ENCODE results near the gene TENM4.

Gene TENM4

DNA sequence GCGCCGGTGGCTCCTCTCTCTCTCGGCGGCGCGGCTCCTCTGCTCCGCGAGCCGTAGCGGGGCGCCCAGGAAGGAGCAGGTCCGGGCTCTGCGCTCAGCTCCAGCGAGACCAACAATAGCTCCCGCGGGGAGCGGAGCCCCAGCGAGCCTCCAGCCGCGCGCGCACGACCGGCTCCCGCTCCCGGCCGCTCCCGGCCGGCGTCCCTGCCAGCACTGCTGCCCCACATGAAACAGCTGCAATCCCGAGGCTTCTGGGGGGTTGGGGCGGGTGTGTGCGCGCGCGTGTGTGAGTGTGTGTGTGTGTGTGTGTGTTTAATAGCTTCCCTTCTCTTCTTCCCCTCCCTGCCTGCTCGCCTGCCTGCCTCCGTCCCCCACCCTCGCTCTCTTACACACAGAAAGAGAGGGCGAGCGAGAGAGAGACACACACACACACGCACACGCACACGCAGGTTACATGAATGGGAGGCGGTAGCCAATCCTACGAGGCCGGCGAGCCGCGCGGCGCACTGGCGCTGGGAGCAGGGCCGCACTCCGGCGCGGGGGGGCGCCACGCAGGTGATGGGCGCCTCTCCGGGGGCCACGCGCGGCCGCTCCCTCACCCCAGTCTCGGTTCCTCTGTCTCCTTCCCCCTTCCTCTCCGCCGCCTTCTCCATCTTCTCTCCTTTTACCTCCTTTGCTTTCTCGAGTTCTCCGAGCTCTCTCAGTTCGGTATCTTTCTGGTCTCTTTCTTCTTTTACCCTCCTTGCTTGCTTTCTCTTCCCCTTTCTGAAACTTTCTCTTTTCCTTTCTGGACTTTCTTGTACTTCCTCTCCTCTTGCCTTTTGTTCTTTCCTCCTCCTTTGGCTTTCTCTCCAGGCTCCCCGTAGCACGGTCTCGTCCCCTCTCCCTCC is at the start of gene TENM4:
Gene TENM4 (minus strand): TSS at position 460 of the 890 bp plus-strand sequence. CDS start 371,086 bp downstream, outside the sequence.
- DNase-seq = no peak

DNA sequence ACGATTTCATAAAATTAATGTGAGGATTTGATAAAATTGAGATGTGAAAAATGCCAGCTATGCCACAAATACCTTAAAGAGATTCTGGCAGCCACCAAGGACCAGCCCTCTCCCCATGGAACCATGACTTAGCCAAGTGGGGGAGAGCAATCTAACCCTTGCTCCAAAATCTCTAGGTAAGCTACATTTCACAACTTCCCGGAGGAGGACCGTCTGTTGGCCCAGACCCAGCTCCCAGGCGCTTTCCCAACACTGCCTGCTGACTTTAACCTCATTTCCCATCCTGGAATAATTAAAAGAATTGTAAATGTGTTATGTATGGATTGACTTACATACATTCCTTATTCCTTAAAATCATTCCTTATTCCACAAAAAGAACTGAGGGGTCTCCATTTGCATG is 47.5 kb upstream of the TENM4 start:
- no peak for DNase-seq

DNA sequence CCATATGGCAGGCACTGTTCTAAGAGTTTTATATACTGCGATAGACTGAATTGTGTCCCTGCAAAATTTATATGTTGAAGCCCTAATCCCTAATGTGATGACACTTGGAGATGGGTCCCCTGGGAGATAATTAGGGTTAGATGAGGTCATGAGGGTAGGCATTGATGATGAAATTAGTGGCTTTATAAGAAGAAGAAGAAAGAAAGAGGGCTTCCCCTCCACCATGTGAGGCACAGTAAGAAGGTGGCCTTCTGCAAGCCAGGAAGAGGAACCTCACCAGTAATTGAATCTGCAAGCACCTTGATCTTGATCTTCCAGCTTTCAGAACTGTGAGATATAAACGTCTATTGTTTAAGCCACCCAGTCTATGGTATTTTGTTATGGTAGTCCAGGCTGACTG is 46.6 kb upstream of the TENM4 start:
- no peak for DNase-seq

DNA sequence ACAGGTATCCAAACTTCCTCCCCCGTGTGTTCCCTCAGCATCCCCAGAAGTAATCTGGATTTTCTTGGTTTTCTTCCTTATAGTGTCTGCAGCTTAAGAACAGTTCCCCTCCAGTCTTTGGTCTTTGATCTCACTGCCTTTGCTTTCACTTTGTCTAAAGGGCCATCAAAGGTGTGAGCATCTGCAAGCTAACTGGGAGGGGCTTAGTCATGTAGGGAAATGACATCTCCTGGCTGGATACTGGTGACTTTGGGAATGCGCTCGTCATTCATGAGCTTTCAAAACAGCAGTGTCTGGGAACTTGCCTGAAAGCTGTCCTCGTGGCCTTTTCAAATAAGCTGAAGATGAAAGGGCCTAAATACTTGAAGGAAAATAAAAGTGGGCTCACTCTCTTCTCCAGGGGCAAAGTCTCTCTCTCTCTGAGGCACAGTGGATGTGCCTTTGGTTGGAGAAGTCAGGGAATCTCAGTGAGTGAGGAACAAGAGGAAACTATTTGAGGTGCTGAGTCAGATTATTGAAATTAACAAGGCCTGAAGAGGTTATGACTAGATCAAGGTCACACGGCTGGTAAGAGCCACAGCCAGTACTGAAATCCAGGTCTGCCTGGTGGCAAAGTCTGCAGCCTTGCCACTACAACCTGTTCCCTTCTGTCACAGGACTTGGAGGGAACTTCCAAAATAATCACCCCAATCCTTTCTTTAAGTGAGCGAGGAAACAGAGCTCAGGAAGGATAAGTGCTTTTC is 45.6 kb upstream of the TENM4 start:
- no peak for DNase-seq

DNA sequence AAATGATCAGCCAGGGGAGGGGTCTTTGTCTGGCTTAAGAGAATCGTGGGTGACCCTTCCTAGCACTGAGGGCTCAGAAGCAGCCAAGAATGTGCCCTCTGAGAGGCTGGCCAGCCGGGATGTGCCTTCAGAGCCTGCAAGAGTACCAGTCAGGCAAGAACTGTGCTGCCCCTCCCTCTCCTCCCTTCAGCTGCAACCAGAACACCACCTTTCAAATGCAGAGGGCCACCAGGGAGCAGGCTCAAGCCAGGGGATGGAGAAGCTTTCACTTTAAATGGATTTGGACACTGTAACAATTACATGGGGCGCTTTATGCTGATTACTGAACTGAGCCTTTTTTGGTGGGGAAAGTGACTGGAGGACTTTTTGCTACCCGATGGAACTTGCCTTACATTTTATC is 44.9 kb upstream of the TENM4 start:
- no peak for DNase-seq

DNA sequence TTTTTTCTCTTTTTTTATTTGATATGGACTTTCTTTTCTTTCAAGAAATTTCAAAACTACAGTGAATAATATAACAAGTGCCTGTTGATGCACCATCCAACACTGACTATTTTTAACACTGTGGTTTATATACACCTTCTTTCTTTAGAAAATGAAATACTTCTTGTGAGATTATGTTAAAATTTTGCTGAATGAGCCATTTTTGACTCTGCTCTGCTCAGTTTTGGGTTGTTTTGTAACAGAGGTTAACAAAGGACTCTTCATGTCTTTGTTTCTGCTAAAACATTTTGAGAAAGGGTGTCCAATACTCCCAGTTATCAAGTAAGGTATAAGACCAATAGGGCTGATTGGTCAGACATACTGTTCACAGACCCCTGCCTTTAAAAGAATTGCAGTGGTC is 44.0 kb upstream of the TENM4 start:
- no peak for DNase-seq

DNA sequence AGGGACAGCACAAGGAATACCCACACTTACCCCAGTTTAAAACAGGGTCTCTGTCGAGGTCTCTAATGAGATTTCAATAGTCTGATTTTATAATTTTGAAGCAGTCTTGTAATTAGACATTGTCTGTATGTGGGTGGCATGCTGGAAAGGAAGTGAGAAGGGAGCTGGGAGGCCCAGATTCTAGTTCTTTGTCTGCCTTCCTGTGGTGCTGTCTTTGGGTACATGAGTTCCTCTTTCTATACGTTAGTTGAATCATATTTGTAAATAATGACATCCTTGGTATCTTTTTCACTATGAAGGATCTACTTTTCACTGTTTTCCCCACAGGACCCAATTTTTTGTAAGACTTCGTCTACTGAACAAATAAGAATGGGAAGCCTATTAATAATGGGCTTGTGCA is 42.0 kb upstream of the TENM4 start:
- DNase-seq = no peak

DNA sequence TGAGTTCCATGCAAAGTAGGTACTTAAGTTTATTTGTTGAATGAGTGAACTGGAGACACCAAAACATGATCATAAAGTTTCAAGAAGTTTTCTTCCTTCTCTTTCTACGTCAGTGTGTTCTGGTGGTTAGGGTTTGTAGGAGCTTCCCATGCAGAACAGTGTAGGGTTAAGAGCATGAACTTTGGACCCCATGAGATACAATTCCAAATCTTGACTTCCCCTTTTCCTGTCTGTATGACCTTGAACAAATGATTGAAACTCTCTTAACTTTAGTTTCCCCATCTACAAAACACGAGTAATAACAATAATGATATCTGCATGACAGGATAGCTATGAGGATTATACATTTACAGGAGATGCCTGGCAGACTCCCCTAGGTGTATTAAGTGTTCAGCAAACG is 41.0 kb upstream of the TENM4 start:
- no peak for DNase-seq

DNA sequence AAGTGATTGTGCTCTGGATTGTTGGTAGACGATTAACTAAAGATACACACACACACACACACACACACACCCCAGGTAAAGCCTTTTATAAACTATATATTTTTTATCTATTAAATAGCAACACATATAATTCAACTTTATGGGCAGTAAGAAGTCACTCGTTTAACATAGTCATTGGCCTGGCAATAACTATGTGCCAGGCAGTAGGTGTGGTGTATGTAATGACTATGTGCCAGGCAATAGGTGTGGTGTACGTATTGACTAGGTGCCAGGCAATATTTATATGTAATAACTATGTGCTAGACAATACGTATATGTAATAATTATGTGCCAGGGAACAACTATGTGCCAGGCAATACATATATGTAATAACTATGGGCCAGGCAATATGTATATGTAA is 40.0 kb upstream of the TENM4 start:
- DNase-seq = no peak

DNA sequence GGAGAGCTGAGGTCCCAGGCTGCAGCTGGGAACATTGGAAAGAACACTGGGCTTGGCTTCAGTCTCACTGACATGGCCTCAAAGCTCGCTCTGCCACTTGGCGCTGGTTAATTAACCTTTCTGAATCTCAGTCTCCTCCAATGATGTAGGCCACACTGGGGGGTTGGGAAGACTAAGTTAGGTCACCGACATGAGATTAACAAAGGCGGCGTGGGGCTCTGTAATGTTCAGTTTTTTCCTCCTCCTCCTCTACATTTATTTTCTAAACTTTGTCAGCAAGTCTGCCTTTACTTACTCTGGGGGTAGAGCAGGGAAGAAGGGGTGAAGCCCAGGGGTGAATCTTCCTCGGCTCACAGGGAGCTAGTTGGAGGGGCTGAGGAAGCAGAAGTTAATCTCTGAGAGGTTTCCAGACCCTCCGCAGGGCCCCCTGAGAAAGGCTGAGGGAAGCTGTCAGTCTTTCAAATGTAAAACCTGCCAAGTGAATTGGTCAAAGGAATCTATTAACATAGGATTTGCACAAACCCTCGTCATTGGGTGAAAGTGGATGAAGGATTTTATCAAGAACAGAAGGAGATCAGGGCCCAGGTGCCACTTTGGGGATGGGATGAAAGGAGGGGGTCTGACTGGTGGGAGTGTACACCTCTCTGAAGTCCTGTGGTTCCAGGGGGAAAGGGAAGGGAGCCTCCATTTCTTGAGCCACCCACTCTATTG is 32.1 kb upstream of the TENM4 start:
- DNase-seq = no peak

DNA sequence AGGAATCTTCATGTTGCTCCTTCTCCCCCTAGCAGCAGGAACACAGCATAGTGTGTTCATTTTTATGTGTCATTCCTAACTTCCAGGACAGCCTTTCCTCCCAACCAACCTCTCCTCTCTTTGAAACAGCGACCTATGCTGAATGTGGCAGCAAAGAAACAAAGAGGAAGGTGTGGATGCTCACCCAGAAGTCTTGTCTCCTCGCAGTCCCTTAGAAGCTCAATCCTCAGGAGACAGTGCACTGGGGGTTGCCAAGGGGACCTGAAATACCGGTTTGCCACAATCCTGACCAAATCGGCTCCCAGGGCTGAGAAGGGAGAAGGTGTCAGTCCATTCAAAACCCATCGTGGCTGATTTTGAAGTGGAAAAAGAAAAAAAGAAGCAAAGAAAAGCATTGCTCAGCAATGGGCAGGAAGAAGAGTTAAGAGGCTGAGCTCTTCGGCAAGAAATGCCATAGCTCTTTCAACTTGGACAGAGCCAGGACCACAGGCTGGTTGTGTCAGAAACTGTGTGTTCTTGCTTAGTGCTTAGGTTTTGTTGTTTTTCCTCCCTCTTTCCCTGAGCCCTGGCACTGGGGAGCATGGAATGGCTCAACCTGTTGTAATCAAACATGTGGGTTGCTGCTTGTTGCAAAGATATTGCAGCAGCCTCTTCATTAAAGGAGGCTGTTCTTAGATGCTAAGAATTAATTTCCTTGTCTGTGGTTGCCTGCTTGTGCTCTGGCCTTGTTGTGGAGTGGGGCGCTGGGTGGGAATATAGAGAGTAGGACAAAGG is 30.4 kb upstream of the TENM4 start:
- no peak for DNase-seq

DNA sequence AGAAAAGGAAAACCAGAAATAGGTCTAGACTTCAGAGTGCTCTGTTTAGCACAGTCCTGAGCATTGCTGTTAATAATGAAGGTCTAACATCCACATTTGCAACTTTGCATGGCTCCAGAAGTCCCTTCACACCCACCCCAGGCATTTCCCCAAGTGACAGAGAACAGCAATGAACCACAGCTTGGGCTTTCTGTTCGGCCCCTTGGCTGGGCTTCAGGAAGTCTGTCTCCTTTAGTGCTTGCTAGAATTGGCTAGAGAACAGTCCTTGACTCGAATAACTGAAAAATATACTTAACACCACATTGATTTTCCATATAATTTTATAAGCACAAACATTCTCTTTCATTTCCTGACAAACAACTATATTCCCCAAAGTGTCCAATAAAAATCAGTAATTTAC is 29.3 kb upstream of the TENM4 start:
- no peak for DNase-seq

DNA sequence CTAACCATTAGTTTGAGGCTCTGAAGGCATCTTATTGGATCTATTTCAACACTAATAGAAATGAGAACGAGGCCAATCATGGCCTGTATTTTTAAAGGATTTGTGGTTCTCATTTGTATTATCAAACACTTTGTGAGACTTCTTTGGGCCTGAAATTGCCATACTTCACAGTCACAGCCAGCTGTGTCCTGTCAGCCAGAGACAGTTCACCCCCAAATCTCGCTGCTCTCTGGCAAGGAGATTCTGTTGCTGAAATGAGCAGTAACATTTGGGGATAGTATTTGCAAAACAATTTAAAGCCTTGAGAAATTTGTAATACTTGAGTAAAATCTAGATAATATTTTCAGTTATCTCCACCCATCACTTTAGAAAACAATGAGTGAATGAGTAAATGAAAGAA is 26.9 kb upstream of the TENM4 start:
- DNase-seq = no peak

DNA sequence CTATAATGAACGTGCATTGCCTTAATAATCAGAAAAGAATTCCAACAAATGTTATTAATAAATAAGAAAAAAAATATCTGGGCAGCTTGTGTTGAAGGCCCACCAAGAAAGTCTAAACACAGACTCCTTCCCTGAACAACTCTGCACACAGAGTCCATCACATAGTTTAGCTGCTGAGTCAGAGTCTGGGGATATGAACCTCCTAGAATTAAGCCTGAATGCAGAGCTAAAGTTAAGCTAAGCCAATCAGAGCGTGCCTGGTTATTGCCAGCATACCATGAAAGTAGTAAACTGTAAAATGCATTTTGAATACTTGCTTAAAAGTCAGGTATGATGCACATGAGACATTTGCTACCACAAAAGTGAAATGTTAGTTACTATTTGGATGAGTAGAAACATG is 25.6 kb upstream of the TENM4 start:
- no peak for DNase-seq

DNA sequence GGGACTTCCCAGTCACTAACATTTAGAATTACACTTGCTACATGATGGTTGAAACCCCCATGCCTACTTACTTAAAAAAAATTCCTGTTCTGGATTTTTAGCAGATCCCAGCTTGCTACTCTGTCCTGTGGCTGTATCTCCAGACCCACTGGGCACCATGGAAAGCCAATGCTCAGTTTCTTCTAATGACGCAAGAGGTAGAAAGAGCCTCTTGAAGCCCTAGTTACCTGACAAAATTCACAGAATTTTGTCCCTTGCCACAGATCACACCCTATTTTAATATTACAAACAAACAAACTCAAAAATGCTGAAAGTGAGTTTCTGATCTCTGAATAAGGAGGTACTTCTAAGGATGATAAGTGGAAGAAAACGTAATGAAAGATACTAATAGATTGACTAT is 24.3 kb upstream of the TENM4 start:
- DNase-seq = no peak

DNA sequence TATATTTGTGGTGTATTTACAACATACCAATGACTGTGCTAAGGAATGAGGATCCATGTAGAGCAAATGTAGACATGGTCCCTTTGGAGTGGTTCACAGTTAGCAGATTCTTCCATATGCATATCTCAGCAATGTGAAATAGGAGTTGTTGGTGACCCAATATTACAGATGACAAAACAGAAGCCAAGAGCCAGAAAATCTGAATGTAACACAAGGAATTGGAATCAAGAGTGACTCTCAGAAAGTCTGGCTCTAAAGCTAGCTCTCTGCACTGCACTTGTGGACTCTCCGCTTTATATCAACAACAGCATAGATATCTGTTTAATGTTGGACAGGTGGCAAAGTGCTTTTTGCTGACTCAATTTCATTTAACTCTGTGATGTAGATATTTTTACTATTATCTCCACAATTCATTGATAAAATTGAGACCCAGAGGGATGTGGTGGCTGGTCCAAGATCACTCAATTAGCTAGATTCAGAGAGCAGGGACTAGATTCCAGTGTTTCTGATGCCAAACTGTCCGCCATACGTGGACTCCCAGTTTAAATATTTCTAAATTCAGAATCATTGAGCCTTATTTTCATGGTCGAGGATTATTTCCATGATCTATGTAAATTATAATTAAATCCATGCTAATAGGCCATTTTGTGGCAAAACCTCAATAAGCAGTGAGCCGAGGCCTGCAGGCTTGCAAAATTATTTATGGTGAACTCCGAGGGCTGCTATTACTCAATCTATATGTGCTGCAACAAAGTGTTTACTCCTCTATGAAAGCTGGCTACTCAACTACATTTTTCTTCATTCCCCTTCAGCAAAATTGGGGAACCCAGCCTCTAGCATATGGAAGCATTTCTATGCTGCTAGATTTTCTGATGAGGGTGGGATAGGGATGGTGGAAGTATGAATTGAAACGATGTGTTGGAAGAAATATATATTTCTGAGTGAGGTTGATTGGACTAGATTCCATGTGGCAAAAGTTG is 21.1 kb upstream of the TENM4 start:
- no peak for DNase-seq

DNA sequence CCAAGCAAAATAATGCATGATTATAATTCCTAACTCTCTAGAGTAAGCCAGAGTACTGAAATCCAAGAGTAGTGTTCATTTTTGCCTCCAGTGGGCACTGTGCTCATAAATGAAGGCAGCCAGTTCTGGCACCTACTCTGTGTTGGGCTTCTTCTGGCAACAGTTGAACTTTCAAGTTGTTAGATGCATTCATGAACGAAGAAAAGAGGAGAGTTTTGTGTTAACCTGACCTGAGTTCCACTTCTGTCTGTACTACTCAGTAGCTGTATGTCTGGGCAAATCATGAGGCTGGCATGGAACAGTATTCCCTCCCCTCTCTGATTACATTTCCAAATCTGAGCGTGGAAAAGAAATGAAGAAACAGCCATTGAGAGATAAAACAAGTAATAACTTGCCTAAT is 20.3 kb upstream of the TENM4 start:
- no peak for DNase-seq

DNA sequence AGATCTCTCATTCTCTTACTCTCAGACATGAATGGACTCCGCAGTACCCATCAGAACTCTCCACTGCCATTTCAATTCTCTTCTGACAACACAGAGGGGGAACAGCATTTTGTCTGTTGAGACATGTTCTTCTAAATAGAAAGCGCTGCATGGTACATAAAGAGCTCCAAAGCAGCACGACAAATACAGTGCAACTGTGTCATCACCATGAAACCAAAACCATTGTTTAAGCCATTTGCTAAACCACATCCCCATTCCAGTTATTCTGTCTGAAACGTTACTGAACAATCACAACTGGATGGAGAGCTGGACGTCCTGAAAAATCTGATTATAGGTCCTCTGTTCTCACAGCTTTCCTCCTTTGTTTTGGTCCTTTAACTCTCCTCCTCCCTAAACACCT is 17.9 kb upstream of the TENM4 start:
- DNase-seq = no peak

DNA sequence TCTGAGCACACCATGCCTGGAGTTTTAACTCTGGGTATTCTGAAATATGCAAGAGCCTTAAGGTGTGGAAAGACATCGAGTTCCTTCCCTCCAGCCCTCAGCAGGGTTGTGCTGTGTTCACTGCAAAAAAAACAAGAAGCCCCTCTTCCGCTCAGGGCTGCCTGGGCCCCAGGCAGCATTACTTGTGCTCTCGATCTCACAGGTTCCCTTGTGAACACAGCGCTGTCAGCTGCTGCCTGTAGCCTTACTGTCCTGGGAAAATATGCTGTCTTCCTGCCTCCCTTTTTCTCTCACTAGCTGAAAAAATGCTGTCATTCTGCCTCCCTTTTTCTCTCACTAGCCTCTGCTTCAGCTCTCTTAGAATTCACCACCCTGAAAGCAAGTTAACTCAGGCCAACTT is 15.7 kb upstream of the TENM4 start:
- DNase-seq = no peak

DNA sequence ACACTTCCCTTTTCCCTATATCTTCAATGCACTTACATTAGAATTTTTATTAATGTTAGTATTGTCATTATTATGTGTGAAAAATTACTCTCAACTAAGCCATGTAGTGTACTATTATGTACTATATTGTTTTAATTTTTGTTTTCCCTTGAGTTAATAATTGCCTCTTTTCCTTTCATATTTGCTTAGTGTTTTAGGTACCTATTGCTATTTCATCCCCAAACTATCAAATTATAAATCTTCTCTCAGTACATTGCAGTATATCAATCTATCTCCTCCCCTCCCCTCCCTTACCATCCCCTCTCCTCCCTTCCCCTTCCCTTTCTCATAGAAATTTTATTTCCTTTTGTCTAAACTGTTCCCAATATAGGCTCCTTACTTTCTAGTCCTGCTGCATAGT is 12.8 kb upstream of the TENM4 start:
- DNase-seq = no peak

DNA sequence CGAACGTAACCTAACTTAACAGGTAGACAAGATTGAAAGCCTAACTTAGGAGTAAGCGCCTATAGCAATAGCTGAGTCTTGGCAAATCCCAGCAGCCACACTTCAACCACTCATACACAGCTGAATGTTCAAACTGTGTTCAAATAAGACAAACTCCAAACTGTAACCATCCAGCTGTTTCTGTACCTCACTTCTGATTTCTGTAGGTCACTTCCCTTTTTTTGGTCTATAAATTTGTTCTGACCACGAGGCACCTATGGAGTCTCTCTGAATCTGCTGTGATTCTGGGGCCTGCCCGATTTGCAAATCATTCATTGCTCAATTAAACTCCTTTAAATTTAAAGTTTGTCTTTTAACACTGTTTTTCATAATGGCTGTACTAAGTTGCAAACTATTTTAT is 8.2 kb upstream of the TENM4 start:
- DNase-seq = no peak
